Adrenal gland (tissue), 12 donors: Measurements from ENCODE around the gene URM1. TPM values are rescaled to one million over a fixed set of nuclear protein-coding genes. Genes with fewer than 3 reads are reported as not detected.

Source experiments
- DNase-seq, 7 donors: peaks; one replicate each; pipeline ENCODE4 v3.0.0-alpha.2; 2019 to 2020
- H3K27ac ChIP-seq, 5 donors: fragments of 200-600 bp; sonication (generic) in 4 of 5; 1 replicate in 3 of 5; 2 replicates in 2 of 5; pipeline versions ENCODE4 v1.5.1 to v1.8.0; 2016 to 2020; ENCODE audit warnings: mild to moderate bottlenecking in 1 of 5
- H3K27me3 ChIP-seq: fragments of 200-600 bp; 2 replicates; pipeline ENCODE4 v1.8.0; 2021
- H3K36me3 ChIP-seq, 2 donors: fragments of 200-600 bp; replicated peaks in 1 of 2; 1 replicate in 1 of 2; 2 replicates in 1 of 2; pipeline versions ENCODE4 v1.5.1 to v1.8.0; 2018 to 2022
- H3K4me1 ChIP-seq, 2 donors: fragments of 200-600 bp; replicated peaks in 1 of 2; 1 replicate in 1 of 2; 2 replicates in 1 of 2; pipeline versions ENCODE4 v1.5.1 to v1.8.0; 2018 to 2021
- H3K4me3 ChIP-seq, 4 donors: fragments of 200-600 bp; sonication (generic) in 3 of 4; one replicate each; pipeline ENCODE4 v1.5.1; 2016 to 2018
- H3K9me3 ChIP-seq, 3 donors: fragments of 200-600 bp; sonication (generic) in 1 of 3; replicated peaks in 1 of 3; 1 replicate in 2 of 3; 2 replicates in 1 of 3; pipeline versions ENCODE4 v1.5.1 to v1.8.0; 2016 to 2021
- POLR2A ChIP-seq, 2 donors: fragments of 450-650 bp; IDR thresholded peaks; one replicate each; pipeline ENCODE4 v1.6.1; 2017; ENCODE audit warnings: antibody characterized with exemption in 2 of 2, mild to moderate bottlenecking in 2 of 2, moderate library complexity in 1 of 2
- WGBS, 4 donors: extraction: QIAGEN DNeasy Blood & Tissue Kit in 2 of 4; methylation state at CpG; one replicate each; pipeline versions ENCODE4 v1.1.5 to v1.1.7; 2013 to 2017; 5-methylcytosine and 5-hydroxymethylcytosine counted together
- intact Hi-C, 2 donors: fragments of 100-400 bp; cut with DNase I; formaldehyde crosslinking; loops; one replicate each; pipeline versions ENCODE4 v1.14.1 to v1.15.0; 2022 to 2023
- polyA plus RNA-seq, 3 donors: library from polyadenylated mRNA; stranded (reverse); fragments of 200-250 nt in 2 of 3; fragments of 350-450 nt in 1 of 3; fragmentation: Illumina TruSeq in 1 of 3; extraction: RNeasy Lipid Tissue Mini Kit (QIAGEN cat#74804) in 1 of 3; gene quantifications; one replicate each; pipeline ENCODE4 v1.2.3, GENCODE V29; 2013 to 2014
- total RNA-seq, 9 donors: library from RNA; depleted of rRNA in 4 of 9; stranded (reverse); fragments of >200 nt in 4 of 9; fragments of 120-200 nt in 1 of 9; fragmentation: NEBNext Ultra II Directional in 1 of 9; extraction: Animal tissue kit (Norgen Biotek cat#: 25700) in 1 of 9; gene quantifications; one replicate each; pipeline versions ENCODE4 v1.1.0 to v1.2.4, GENCODE V29; 2013 to 2023
- TF ChIP-seq, protein P1 (sequence below), 6 experiments: fragments of 450-650 bp in 4 of 6; fragments of 200-600 bp in 2 of 6; sonication (generic) in 1 of 6; IDR thresholded peaks; 1 replicate in 5 of 6; 2 replicates in 1 of 6; pipeline versions ENCODE4 v1.5.1 to v1.8.0; 2016 to 2021; ENCODE audit warnings: antibody characterized with exemption in 6 of 6, mild to moderate bottlenecking in 2 of 6, moderate library complexity in 1 of 6
- donor health status: healthy with polysubstance abuse.
- donor health status: Bipolar disorder and iron deficiency.
- donor health status: DM: yes; HTN: yes; CAD: no.
- donor health status: DM: no; HTN: no; CAD: no.
- donor health status: DM: no; HTN: no; CAD: no.
- donor health status: DM: yes; HTN: yes; CAD: no.

The URM1 gene
- total and polyA plus RNA-seq, 12 donors, result 22.8 to 87.1 (median 42.2) TPM

DNA sequence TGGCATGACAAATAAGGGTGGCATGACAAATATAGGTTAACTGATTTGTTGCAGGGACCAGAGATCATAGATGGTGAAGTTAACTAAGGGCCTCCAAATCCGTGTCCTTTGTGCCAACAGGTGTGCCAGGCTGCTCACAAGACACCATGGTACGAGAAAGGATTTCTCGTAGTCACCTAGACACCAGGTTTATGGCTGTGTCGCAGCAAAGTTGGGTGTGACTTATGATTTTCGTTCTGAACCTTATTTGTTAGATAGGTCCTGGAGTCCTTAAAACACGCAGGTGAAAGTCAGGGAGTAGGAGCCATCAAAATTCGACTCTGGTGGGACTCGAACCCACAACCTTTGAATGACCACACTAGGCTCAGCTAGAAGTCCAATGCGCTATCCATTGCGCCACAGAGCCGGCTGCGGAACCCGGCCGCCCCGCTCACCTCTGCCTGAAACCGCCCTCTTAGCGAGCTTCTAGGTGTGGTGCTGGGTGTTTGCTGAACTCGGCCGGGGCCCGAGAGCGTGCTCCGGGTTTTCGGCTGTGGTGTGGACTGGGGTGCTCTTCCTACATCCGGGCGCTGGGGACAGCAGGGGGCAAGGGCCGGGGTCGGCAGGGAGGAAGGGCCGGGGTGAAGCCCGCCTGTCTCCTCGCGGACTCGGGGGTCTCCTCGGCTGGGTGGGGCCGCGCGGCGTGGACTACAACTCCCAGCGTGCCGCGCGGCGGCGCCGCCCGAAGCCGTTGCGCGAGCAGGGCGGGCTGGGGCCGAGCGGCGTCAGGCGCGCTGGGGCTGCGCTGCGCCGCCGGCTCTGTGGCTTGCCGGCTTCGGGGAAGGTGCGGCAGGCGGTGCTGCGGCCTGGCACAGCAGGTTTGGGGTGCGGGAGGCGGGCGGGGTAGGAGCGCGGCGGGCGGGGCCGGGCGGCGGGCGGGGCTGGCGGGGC, 31.1 kb upstream of the URM1 start, which contains the start of gene SLC27A4:
Gene SLC27A4 (plus strand): TSS at position 767 of the 930 bp plus-strand sequence. CDS start 2,606 bp downstream, outside the sequence.
- no peaks in the 10 kb centered on the region for H3K27me3 ChIP-seq
- TF ChIP-seq, protein P1, sequence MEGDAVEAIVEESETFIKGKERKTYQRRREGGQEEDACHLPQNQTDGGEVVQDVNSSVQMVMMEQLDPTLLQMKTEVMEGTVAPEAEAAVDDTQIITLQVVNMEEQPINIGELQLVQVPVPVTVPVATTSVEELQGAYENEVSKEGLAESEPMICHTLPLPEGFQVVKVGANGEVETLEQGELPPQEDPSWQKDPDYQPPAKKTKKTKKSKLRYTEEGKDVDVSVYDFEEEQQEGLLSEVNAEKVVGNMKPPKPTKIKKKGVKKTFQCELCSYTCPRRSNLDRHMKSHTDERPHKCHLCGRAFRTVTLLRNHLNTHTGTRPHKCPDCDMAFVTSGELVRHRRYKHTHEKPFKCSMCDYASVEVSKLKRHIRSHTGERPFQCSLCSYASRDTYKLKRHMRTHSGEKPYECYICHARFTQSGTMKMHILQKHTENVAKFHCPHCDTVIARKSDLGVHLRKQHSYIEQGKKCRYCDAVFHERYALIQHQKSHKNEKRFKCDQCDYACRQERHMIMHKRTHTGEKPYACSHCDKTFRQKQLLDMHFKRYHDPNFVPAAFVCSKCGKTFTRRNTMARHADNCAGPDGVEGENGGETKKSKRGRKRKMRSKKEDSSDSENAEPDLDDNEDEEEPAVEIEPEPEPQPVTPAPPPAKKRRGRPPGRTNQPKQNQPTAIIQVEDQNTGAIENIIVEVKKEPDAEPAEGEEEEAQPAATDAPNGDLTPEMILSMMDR (IDR thresholded peaks at IDR 0.05), result peak in 1 of 6 experiments; percentile 25
- TF ChIP-seq POLR2A (IDR thresholded peaks at IDR 0.05), result peak in 1 of 2 donors; percentile 36
- intact Hi-C loops, result loop anchor here (5.0 to 10.0 kb wide), 2 partner anchors 45 to 48 kb away; no protein-coding TSS in a partner anchor
- peak within 1 kb of the TSS in 3 of 5 donors; percentile 18 to 91 (median 60) for H3K27ac ChIP-seq
- no peaks in the 10 kb centered on the region for H3K9me3 ChIP-seq
- WGBS, 4 donors, result 6 to 27% (median 13%) methylated on average over 18 to 75 of the region's 75 CpGs
- H3K4me1 ChIP-seq, result peaks cover 0 to 9% of the 10 kb centered on the region in 2 donors
- peaks cover 0 to 15% of the 10 kb centered on the region in 2 donors for H3K36me3 ChIP-seq
- DNase-seq, result peak; percentile 69 to 81 (median 72)
- H3K4me3 ChIP-seq, result peak within 1 kb of the TSS in 2 of 4 donors; percentile 68 to 91

DNA sequence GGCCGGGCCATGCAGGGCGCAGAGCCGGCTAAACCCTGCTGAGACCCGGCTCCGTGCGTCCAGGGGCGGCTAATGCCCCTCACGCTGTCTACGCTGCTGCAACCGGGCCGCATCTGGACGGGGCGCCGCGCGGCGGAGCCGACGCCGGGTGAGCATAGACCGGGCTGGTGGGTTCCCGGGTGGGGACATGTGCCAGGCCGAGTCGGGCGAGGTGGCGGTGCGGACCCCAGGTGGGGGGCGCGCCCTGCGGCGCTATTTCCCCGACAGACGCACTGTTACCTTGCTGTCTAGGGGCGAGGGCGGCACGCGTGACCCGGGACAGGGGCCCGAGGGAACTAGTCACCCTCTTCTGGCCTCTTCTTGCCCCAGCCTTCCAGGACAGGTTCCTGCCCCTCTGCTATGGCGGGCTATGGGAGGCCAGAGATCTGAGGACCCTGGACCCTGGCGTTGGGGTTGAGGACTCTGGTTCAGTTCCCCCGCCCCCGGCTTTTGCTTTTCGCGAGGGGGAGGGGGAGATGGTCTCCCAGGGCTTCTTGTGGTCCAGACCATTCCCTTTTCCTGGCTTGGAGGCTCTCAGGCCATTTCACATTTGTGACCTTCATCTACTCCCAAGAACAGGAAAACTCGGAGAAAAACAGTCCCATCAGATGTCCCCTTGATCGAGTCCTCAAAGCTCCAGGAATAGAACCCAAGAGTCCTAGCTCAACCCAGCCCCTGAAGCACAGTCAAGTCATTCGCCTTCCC, 30.3 kb upstream of the URM1 start:
- intact Hi-C loops, result loop anchor here (5.0 to 10.0 kb wide), 2 partner anchors 46 to 49 kb away; no protein-coding TSS in a partner anchor
- peak overlapping the region in 2 of 4 donors; percentile 68 to 91 for H3K4me3 ChIP-seq
- DNase-seq, result peak in 3 of 7 donors; percentile 25 to 38 (median 36)
- no peaks in the 10 kb centered on the region for H3K27me3 ChIP-seq
- H3K36me3 ChIP-seq, result peaks cover 0 to 24% of the 10 kb centered on the region in 2 donors
- peaks cover 0 to 9% of the 10 kb centered on the region in 2 donors for H3K4me1 ChIP-seq
- peak overlapping the region in 3 of 5 donors; percentile 18 to 91 (median 60) for H3K27ac ChIP-seq
- no peaks in the 10 kb centered on the region for H3K9me3 ChIP-seq
- 1 to 2% (median 1%) methylated on average over 10 to 48 of the region's 48 CpGs for WGBS, 4 donors
- no peak for TF ChIP-seq POLR2A (IDR thresholded peaks at IDR 0.05)
- TF ChIP-seq, protein P1 (IDR thresholded peaks at IDR 0.05), result no peak

DNA sequence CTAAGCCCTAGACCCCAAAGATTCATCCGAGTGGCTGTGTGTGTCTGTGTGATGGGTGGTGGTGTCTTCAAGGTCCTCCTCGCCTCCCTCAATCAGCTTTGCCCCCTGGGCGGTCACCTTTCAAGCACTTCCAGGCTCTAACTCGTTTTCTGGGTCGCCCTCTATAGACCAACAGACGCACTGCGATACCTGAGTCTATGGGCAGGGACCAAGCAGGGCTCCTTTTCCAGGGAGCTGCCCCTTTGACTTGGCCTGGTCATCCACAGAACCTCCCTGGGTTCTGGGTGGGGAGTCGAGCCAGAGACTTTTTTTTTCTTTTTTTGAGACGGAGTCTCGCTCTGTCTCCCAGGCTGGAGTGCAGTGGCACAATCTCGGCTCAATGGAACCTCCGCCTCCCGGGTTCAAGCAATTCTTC, 29.7 kb upstream of the URM1 start:
- peaks cover 0 to 9% of the 10 kb centered on the region in 2 donors for H3K4me1 ChIP-seq
- no peak for TF ChIP-seq POLR2A (IDR thresholded peaks at IDR 0.05)
- TF ChIP-seq, protein P1 (IDR thresholded peaks at IDR 0.05), result peak; percentile 32 to 64 (median 56)
- no peaks in the 10 kb centered on the region for H3K9me3 ChIP-seq
- intact Hi-C loops, result loop anchor here (5.0 to 10.0 kb wide), 2 partner anchors 47 to 49 kb away; no protein-coding TSS in a partner anchor
- H3K27me3 ChIP-seq, result no peaks in the 10 kb centered on the region
- WGBS, 4 donors, result 32 to 53% (median 34%) methylated on average over 7 to 13 of the region's 13 CpGs
- H3K27ac ChIP-seq, result no peak overlapping the region
- peak; percentile 48 to 81 (median 61) for DNase-seq
- H3K4me3 ChIP-seq, result peak overlapping the region in 1 of 4 donors; percentile 91
- peaks cover 0 to 26% of the 10 kb centered on the region in 2 donors for H3K36me3 ChIP-seq
